Endothelial cell of umbilical vein (primary cell): ENCODE data around the gene RNF151. TPM values are rescaled to one million over a fixed set of nuclear protein-coding genes. Genes with fewer than 3 reads are reported as not detected.
A peak's percentile ranks its signal among the peaks of the same experiment; 100 is the strongest.

Source experiments
- BruUV-seq: library from RNA; stranded (reverse); fragments of 400-500 nt; replicated peaks from 2 replicates; lab custom pipeline; 2021; lab: Mats Ljungman, UMichigan
- CTCF ChIA-PET: fragments of 300-600, 350-600 bp; sonication (Branson Sonifier 250); formaldehyde crosslinking; loops from one replicate; lab custom pipeline; 2021; ENCODE audit warnings: antibody characterized with exemption, inconsistent platforms; lab: Charles Lee
- POLR2A ChIA-PET: fragments of 300-600, 350-600 bp; sonication (Branson Sonifier 250); formaldehyde crosslinking; loops from one replicate; lab custom pipeline; 2021; ENCODE audit warnings: antibody characterized with exemption, inconsistent platforms; lab: Charles Lee
- DNase-seq: peaks from one replicate; pipeline ENCODE4 v3.0.0-alpha.2; 2011; ENCODE audit warnings: low read depth, low spot score
- FAIRE-seq: peaks from 2 replicates; lab custom pipeline; 2011; peaks lifted over from hg19 to GRCh38; lab: Jason Lieb, UNC
- H2AFZ ChIP-seq: 2 replicates; pipeline ENCODE4 v1.6.0; 2012; ENCODE audit warnings: low read depth, low read length, control low read depth, inconsistent platforms
- H3K27ac ChIP-seq: 2 replicates; pipeline ENCODE4 v1.5.1; 2011; ENCODE audit warnings: low read depth, mild to moderate bottlenecking, control low read depth, low read length, moderate library complexity; ENCODE audit not compliant: insufficient read depth
- H3K27me3 ChIP-seq, 2 experiments: 2 replicates each; pipeline versions ENCODE4 v1.6.0 to v1.6.1; 2011; ENCODE audit warnings: low read length in 2 of 2, mixed read lengths in 1 of 2; ENCODE audit not compliant: control insufficient read depth in 2 of 2, insufficient read depth in 2 of 2
- H3K36me3 ChIP-seq, 2 experiments: 2 replicates in 1 of 2; 3 replicates in 1 of 2; pipeline ENCODE4 v1.5.1; 2011; ENCODE audit warnings: low read length in 2 of 2, mild to moderate bottlenecking in 1 of 2, moderate library complexity in 1 of 2; ENCODE audit not compliant: control insufficient read depth in 2 of 2, insufficient read depth in 2 of 2; ENCODE audit errors: extremely low read depth in 1 of 2
- H3K4me1 ChIP-seq: 3 replicates; pipeline ENCODE4 v1.5.1; 2011; ENCODE audit warnings: mild to moderate bottlenecking, low read length; ENCODE audit not compliant: control insufficient read depth, insufficient read depth; ENCODE audit errors: extremely low read depth
- H3K4me2 ChIP-seq: 2 replicates; pipeline ENCODE4 v1.6.1; 2011; ENCODE audit warnings: low read length, control low read depth, mixed read lengths; ENCODE audit not compliant: insufficient read depth
- H3K4me3 ChIP-seq, 3 experiments: fragments of 200-600 bp in 1 of 3; sonication (generic), shearing (Covaris generic) in 1 of 3; replicated peaks in 1 of 3; 2 replicates each; pipeline ENCODE4 v1.5.1; 2011 to 2016; ENCODE audit warnings: control low read depth in 3 of 3, low read length in 3 of 3, mild to moderate bottlenecking in 2 of 3, inconsistent platforms in 1 of 3, low read depth in 1 of 3, moderate library complexity in 1 of 3; ENCODE audit not compliant: insufficient read depth in 1 of 3
- H3K79me2 ChIP-seq: 2 replicates; pipeline ENCODE4 v1.6.0; 2012; ENCODE audit warnings: low read length, inconsistent platforms; ENCODE audit not compliant: control insufficient read depth, insufficient read depth
- H3K9ac ChIP-seq: replicated peaks from 2 replicates; pipeline ENCODE3; 2011; ENCODE audit warnings: low read length, control low read depth; ENCODE audit not compliant: insufficient read depth; ENCODE audit errors: extremely low read depth
- H3K9me1 ChIP-seq: replicated peaks from 3 replicates; pipeline ENCODE4 v1.6.0; 2011; ENCODE audit warnings: mild to moderate bottlenecking, low read length; ENCODE audit not compliant: control insufficient read depth, insufficient read depth; ENCODE audit errors: extremely low read depth
- H3K9me3 ChIP-seq: replicated peaks from 2 replicates; pipeline ENCODE4 v1.5.1; 2012; ENCODE audit warnings: low read length, inconsistent platforms; ENCODE audit not compliant: control insufficient read depth, insufficient read depth
- H4K20me1 ChIP-seq: replicated peaks from 2 replicates; pipeline ENCODE3; 2011; ENCODE audit warnings: mild to moderate bottlenecking, low read length; ENCODE audit not compliant: control insufficient read depth, insufficient read depth; ENCODE audit errors: extremely low read depth
- EZH2 ChIP-seq: IDR thresholded peaks from 2 replicates; pipeline ENCODE4 v1.6.1; 2012; ENCODE audit warnings: borderline replicate concordance, low read depth, mild to moderate bottlenecking, moderate library complexity, low read length, inconsistent platforms; ENCODE audit not compliant: severe bottlenecking
- MAX ChIP-seq: IDR thresholded peaks from 2 replicates; pipeline ENCODE4 v1.6.1; 2011; ENCODE audit not compliant: insufficient read depth, insufficient read length
- dilution Hi-C: fragments of 300-500 bp; cut with MboI; formaldehyde crosslinking; loops from one replicate; pipeline ENCODE4 v1.15.0; 2019; ENCODE audit warnings: low sequenced_read_pairs; ENCODE audit not compliant: extremely low pct_ligation_motif_present
- intact Hi-C: fragments of 100-400 bp; cut with micrococcal nuclease; formaldehyde crosslinking; loops from one replicate; pipeline ENCODE4 v1.10.0; 2022
- polyA plus RNA-seq, 4 experiments: library from polyadenylated mRNA; depleted of rRNA in 3 of 4; stranded (reverse) in 3 of 4; unstranded in 1 of 4; fragments of >200 nt; gene quantifications; 2 replicates each; pipeline versions ENCODE4 v1.2.1 to v1.2.3, GENCODE V29; 2011 to 2012; ENCODE audit warnings: missing spikeins in 1 of 4
- total RNA-seq: library from RNA; stranded (reverse); gene quantifications from 2 replicates; pipeline ENCODE4 v1.2.3, GENCODE V29; 2021
- TF ChIP-seq, protein P1 (sequence below), 2 donors: IDR thresholded peaks; 1 replicate in 1 of 2; 2 replicates in 1 of 2; pipeline ENCODE4 v1.5.1; 2011; ENCODE audit warnings: low read length in 2 of 2, mild to moderate bottlenecking in 2 of 2, moderate library complexity in 2 of 2, control low read depth in 1 of 2, inconsistent platforms in 1 of 2, low read depth in 1 of 2; ENCODE audit not compliant: insufficient read depth in 1 of 2; ENCODE audit errors: extremely low read depth in 1 of 2

Gene RNF151
- total and polyA plus RNA-seq, 2 donors (not counting 3 experiments of a cell fraction or from before 2014, with no cell fraction given), result not detected

DNA sequence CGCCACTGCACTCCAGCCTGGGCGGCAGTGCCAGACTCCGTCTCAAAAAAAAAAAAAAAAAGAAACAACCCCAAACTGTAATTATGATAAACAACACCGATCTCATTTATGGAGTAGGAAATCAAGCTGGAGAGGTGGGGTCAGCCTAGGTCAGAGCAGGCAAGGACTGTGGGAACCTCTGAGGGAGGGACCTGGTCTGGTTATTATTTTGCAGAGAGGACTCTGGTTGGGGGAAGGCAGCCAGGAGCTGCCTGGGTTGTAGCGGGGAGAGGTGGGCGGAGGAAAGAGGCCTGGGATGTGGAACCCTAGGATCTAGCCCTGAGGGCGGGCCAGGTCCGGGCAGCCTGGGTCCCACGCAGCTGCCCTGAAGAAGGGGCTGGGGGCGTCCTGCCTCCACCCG, 37.6 kb upstream of the RNF151 start:
- FAIRE-seq (no peak), DNase-seq (no peak)
- H3K9me3 ChIP-seq, result no peaks in the 10 kb centered on the region
- peak overlapping the region; percentile 62 for H3K4me2 ChIP-seq
- H3K9me1 ChIP-seq, result no peaks in the 10 kb centered on the region
- no TSS peak for BruUV-seq
- peak overlapping the region; percentile 93 for H2AFZ ChIP-seq
- H3K4me3 ChIP-seq, result peak overlapping the region in 2 of 3 experiments; percentile 50 to 53
- H3K79me2 ChIP-seq, result no peaks in the 10 kb centered on the region
- ChIA-PET POLR2A (no interaction called here), CTCF (interaction anchor here (0.5 to 1.6 kb wide), 14 partner anchors 13 to 1853 kb away, joined by 3 to 12 read pairs (median 4); no protein-coding TSS in a partner anchor)
- no peak overlapping the region for H3K9ac ChIP-seq
- intact Hi-C loops (loop anchor here (1.0 to 2.0 kb wide), 2 partner anchors 14 to 66 kb away; partner anchors contain the start of gene MSRB1), dilution Hi-C loops (no loop called here)
- H3K27ac ChIP-seq, result no peak overlapping the region
- H4K20me1 ChIP-seq, result no peaks in the 10 kb centered on the region
- H3K4me1 ChIP-seq, result no peaks in the 10 kb centered on the region
- no peaks in the 10 kb centered on the region for H3K27me3 ChIP-seq
- H3K36me3 ChIP-seq, result no peaks in the 10 kb centered on the region
- no peak for TF ChIP-seq MAX
- TF ChIP-seq, protein P1, sequence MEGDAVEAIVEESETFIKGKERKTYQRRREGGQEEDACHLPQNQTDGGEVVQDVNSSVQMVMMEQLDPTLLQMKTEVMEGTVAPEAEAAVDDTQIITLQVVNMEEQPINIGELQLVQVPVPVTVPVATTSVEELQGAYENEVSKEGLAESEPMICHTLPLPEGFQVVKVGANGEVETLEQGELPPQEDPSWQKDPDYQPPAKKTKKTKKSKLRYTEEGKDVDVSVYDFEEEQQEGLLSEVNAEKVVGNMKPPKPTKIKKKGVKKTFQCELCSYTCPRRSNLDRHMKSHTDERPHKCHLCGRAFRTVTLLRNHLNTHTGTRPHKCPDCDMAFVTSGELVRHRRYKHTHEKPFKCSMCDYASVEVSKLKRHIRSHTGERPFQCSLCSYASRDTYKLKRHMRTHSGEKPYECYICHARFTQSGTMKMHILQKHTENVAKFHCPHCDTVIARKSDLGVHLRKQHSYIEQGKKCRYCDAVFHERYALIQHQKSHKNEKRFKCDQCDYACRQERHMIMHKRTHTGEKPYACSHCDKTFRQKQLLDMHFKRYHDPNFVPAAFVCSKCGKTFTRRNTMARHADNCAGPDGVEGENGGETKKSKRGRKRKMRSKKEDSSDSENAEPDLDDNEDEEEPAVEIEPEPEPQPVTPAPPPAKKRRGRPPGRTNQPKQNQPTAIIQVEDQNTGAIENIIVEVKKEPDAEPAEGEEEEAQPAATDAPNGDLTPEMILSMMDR (IDR thresholded peaks at IDR 0.05; ENCODE audit: extremely low read depth in 1 of 2, insufficient read depth in 1 of 2, low read depth in 1 of 2, low read length in 2 of 2), result no peak
- TF ChIP-seq EZH2, result no peak
